Kidney tubule cell (primary cell): Measurements from ENCODE around the gene PTBP1.

ENCODE experiments used
- DNase-seq: peaks from one replicate; pipeline ENCODE4 v3.0.0-alpha.2; 2018; ENCODE audit warnings: low spot score

PTBP1 gene

GRCh38 chr19:854549-854948 is 57.3 kb downstream of the PTBP1 start:
- DNase-seq, result no peak

DNA sequence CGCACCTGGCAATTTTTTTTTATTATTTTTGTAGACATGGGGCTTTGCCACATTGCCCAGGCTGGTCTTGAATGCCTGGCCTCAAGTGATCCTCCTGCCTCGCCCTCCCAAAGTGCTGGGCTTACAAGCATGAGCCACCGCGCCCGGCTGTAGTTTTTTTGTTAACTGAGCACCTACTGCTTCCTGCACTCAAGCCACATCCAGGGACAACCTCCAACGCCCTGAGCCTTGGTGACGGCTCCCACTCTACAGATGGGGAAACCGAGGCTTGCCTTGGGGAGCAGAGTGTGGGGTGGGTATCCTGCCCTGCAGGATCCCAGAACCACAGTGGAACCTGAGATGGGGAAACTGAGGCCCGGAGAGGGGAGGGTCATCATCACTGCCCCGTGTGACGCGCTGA is 57.9 kb downstream of the PTBP1 start:
- DNase-seq, result no peak

DNA sequence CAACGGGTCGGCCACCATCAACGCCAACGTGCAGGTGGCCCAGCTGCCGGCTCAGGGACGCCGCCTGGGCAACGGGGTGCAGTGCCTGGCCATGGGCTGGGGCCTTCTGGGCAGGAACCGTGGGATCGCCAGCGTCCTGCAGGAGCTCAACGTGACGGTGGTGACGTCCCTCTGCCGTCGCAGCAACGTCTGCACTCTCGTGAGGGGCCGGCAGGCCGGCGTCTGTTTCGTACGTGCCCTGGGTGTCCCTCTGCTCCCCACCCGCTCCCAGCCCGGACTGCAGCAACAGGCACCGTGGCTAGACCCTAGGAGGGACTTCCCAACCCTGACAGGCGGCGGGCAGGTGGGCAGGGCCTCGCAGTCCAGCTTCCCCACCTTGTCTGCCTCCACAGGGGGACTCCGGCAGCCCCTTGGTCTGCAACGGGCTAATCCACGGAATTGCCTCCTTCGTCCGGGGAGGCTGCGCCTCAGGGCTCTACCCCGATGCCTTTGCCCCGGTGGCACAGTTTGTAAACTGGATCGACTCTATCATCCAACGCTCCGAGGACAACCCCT is 58.4 kb downstream of the PTBP1 start:
- no peak for DNase-seq

DNA sequence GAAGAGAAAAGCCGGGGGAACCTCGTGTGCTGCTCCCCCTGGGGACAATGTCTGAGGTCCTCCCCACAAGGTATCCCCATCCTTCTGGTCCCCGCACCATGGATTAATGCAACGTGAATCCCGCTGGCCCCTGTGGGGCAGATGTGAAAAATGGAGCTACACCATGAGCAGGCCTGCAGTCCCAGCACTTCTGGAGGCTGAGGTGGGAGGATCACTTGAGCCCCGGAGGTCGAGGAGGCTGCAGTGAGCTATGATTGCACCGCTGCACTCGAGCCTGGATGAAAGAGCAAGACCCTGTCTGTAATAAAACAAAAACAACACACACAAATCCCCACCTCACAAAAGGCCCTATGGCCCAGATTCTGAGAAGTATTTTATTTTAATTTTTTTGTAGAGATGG is 61.0 kb downstream of the PTBP1 start:
- no peak for DNase-seq

DNA sequence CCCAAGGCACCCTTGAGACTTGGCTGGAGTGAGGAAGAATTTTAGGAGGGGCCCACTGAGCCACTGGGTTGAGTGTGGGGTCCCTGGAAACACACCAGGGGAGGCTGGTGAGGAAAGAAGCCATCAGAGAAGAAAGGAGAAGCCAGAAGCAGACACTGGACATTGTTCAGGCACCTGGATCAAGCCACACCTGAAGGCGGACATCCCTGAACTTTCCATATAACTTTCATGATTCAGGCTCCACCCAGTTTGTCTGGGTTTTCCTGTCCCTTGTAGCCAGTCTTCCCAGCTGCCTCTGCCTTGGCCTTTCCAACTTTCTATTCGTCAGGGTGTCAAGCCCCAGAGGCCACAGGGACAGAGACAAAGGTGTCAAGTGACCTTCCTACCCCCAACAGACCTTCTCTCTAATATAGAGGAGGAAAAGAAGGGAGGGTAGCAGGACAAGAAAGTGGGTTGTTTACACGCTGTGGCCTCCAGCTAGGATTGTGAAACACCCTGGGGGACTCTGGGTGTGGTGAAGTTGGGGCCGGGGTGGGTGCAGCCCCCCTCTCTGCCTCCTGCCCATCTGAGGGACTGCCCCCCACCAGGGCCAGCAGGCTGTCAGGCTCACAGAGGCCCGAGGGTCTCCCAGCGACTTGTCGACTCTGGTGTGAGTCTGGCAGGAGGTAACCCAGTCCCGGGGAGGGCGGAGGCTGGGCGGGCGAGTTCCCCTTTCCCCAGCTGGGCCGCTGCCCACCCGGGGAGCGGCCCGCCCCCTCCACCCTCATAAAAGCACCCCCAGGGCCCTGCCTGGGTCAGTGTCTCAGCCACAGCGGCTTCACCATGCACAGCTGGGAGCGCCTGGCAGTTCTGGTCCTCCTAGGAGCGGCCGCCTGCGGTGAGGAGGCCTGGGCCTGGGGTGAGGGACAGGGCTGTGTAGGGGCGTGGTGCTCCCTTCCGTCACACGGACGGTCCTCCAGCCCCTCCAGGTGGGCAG is 61.9 kb downstream of the PTBP1 start, which contains the start of gene CFD:
TSS of gene CFD (plus strand) at position 797 of the 976 bp plus-strand sequence. CDS start at position 823, 26 bp downstream.
- no peak for DNase-seq

- no peak for DNase-seq
Measured at GRCh38 chr19:861141-861755, 64.0 kb downstream of the PTBP1 start.
